Measurements from ENCODE around the gene SNRPB2. TPM values are rescaled to one million over a fixed set of nuclear protein-coding genes. Genes with fewer than 3 reads are reported as not detected.

SNRPB2 gene
- polyA plus RNA-seq (ENCODE audit: low read depth in 6 of 6): 10 to 100 TPM; 67.5 to 91.1 (median 84.3) TPM

DNA sequence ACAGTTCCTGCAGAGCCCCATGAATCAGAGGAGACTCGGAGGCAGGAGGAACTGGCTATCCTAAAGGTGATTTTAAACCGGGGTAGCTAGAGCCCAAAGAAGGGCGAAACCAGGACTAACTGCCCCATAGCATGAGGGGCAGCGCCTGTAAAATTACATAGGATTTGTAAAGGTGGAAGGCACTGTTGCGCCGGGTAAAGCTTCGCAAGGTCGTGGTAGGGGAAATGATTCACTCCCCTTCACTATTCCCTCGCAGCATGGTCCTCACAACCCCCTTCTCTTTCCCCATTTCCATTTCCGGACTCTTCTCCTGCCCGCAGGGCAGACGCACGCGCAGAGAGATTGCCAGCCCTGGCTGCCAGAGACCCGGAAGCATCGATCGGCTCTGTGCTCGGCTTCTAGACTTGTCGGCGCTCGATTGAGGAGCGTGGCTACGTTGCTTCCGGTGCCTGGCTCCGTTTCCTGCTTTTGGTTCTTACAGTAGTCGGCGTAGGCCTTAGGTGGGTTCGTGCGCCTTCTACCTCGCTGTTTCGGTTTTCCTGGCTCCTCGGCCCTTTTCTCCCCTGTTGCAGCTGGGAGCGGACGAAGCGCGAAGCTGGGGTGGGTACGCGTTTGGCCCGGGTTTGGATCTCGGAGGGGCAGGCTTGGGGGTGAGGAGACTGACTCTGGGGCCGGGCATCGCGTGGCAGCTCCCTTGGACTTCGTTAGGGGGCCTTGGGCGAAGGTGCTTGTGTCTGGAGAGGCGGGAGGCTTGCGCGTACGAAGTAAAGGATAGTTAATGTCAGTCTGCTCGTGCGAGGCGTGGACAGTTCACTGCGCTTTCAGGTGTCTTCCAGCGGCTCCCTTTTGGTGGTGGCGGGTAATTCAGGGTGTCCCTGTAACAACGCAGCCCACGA lies at the start of gene SNRPB2:
Gene SNRPB2, plus strand, starts transcription at position 462 of the 896 bp plus-strand sequence. CDS start 1,677 bp downstream, outside the sequence.
- DNase-seq: peak; percentile 86
- ATAC-seq (ENCODE audit: low read depth in 2 of 2): peak; percentile 92 to 95
- Mint-ChIP-seq H3K27ac (peak within 1 kb of the TSS; percentile 98 to 100 (median 100)), H3K9me3 (peaks cover 0 to 17% (median 8%) of the 10 kb centered on the region in 7 donors), H3K4me3 (peak within 1 kb of the TSS; percentile 95 to 100 (median 100)), H3K36me3 (peaks cover 13 to 19% of the 10 kb centered on the region in 2 donors), H3K27me3 (peaks cover 8 to 41% (median 25%) of the 10 kb centered on the region in 3 donors), H3K4me1 (peaks cover 17 to 36% (median 29%) of the 10 kb centered on the region in 3 donors)

DNA sequence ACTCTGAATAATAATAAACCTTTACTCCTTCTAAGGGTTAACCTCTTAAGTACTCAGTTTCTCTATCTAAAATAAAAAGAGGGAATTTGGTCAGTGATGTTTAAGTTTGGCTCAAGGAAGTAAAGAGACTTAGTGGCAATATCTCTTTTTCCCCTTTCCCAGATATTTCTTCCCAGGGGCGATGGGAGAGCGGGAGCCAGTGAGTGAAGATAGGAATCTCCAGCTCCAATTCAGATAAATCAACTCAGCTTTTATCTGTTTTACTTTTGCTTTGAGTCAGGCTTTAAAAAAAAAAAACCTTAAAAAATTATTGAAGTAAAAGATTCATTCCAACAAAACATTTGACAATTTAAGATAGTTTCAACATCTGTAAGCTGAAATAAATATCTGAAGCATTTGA lies 45.4 kb upstream of the SNRPB2 start:
- H3K9me3 Mint-ChIP-seq: no peaks in the 10 kb centered on the region
- DNase-seq (no peak), ATAC-seq (ENCODE audit: low read depth in 2 of 2) (no peak)
- H3K4me1 Mint-ChIP-seq: peaks cover 0 to 6% (median 4%) of the 10 kb centered on the region in 3 donors
- no peaks in the 10 kb centered on the region for H3K36me3 Mint-ChIP-seq
- no peak overlapping the region for H3K27ac Mint-ChIP-seq
- H3K4me3 Mint-ChIP-seq: no peak overlapping the region
- no peaks in the 10 kb centered on the region for H3K27me3 Mint-ChIP-seq

DNA sequence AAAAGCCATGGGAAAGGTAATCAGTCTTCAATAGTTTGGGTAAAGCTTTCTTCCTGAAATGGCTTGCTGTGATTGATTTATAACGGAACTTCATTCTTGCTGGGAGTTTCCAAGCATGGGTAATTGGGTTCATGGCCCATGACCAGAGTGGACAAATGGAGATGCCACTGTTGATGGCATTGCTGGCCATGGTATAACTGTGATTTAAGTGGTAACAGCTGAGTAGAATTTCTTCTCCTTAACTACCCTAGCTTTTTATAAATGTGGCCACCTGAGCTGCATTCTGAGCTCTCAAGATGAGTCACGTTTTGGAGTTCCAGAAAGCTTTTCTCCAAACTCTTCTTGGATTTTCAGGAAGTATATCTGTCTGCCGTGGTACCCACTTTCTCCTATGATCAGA lies 39.9 kb upstream of the SNRPB2 start:
- Mint-ChIP-seq H3K27ac (no peak overlapping the region), H3K9me3 (no peaks in the 10 kb centered on the region), H3K36me3 (no peaks in the 10 kb centered on the region), H3K4me1 (peaks cover 0 to 6% (median 4%) of the 10 kb centered on the region in 3 donors), H3K27me3 (peaks cover 0 to 14% (median 14%) of the 10 kb centered on the region in 3 donors), H3K4me3 (no peak overlapping the region)
- ATAC-seq (ENCODE audit: low read depth in 2 of 2) (no peak), DNase-seq (no peak)

DNA sequence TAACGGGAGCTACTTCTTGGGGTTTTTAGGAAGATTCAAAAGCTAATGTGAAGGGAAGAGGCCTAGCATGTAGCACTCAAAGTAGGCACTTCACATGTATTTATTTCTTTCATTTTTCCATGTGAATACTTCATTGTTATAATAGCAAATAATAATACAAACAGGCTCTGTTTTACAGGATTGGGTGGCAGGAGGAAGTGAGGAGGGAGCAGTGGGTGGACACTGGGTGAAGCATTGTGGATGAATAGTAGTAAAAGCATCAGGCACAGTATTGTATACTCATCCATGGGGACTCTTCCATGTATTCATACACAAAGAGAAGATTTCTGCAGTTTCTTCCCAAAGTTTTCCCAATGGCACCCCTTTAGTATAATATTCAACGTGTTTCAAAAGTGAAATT lies 38.4 kb upstream of the SNRPB2 start:
- ATAC-seq (ENCODE audit: low read depth in 2 of 2) (no peak), DNase-seq (no peak)
- no peaks in the 10 kb centered on the region for H3K9me3 Mint-ChIP-seq
- peaks cover 0 to 23% (median 14%) of the 10 kb centered on the region in 3 donors for H3K27me3 Mint-ChIP-seq
- H3K4me1 Mint-ChIP-seq: peaks cover 0 to 6% (median 4%) of the 10 kb centered on the region in 3 donors
- H3K4me3 Mint-ChIP-seq: no peak overlapping the region
- H3K36me3 Mint-ChIP-seq: no peaks in the 10 kb centered on the region
- H3K27ac Mint-ChIP-seq: no peak overlapping the region

DNA sequence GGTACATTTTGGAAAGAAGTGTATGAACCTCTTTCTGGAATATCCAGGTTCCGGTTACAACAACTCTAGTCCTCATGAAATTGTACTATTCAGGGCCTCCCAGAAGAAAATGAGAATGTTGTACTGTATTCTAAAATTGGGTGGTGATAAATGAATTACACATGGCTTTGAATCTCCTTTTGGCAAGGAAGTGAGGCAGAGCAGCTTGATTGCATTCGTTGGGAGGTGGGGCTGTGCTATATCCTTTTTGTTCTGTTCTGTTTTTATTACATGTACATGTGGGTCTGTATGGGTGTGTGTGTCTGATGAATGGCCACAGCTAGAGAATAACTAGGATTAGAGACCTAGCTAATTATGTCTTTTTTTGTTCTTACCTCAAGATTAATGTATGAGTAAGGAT lies 37.8 kb upstream of the SNRPB2 start:
- Mint-ChIP-seq H3K4me1 (peaks cover 0 to 6% (median 1%) of the 10 kb centered on the region in 3 donors), H3K9me3 (no peaks in the 10 kb centered on the region)

DNA sequence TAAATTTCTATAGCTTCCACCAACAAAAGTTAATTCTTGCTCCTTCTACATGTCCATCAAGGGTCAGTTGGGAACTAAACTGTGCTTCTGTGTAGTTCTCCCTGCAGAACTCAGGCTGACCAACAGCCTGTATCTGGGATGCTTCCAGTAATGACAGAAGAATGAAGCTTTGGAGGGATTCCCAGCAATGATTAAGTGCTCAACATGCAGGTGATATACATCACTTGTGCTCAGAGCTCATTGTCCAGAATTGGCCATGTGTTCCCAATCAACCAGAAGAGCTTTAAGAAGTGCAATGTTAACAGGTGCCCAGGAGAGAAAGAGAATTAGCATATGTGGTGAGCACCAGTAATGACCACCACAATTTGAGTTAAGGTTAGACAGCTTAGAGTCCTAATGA lies 37.4 kb upstream of the SNRPB2 start:
- H3K36me3 Mint-ChIP-seq: no peaks in the 10 kb centered on the region
- peaks cover 0 to 6% (median 0%) of the 10 kb centered on the region in 3 donors for H3K4me1 Mint-ChIP-seq
- H3K9me3 Mint-ChIP-seq: no peaks in the 10 kb centered on the region
- no peak overlapping the region for H3K27ac Mint-ChIP-seq
- ATAC-seq (ENCODE audit: low read depth in 2 of 2): no peak
- H3K4me3 Mint-ChIP-seq: no peak overlapping the region
- H3K27me3 Mint-ChIP-seq: peaks cover 7 to 25% (median 14%) of the 10 kb centered on the region in 3 donors
- no peak for DNase-seq

More for the DNA sequence above, 37.8 kb upstream of the SNRPB2 start:
- no peak for DNase-seq
- no peak for ATAC-seq (ENCODE audit: low read depth in 2 of 2)
- peaks cover 5 to 25% (median 14%) of the 10 kb centered on the region in 3 donors for H3K27me3 Mint-ChIP-seq
- no peaks in the 10 kb centered on the region for H3K36me3 Mint-ChIP-seq
- H3K4me3 Mint-ChIP-seq: no peak overlapping the region
- peak overlapping the region in 1 of 6 donors; percentile 16 for H3K27ac Mint-ChIP-seq

DNA sequence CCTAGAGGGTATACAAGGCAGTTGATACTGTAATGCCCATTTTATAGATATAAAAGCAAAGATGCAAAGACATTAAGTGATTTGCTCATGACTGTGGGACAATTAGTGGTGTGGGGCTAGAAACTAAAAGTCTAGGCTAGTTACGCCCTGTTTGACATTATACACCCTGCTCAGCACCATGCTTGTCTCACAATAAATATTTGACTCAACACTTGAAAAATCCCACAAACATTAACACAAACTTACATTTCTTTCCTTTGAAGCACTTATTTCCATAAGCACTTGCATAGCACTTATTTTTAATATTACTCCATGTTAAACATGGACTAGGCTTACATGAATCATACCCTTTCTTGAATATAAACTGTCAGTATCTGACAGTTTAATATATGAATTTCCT lies 36.5 kb upstream of the SNRPB2 start:
- Mint-ChIP-seq H3K27me3 (peaks cover 7 to 25% (median 19%) of the 10 kb centered on the region in 3 donors), H3K27ac (no peak overlapping the region), H3K9me3 (no peaks in the 10 kb centered on the region), H3K4me3 (no peak overlapping the region), H3K4me1 (peaks cover 0 to 2% (median 0%) of the 10 kb centered on the region in 3 donors), H3K36me3 (no peaks in the 10 kb centered on the region)
- DNase-seq (no peak), ATAC-seq (ENCODE audit: low read depth in 2 of 2) (no peak)

DNA sequence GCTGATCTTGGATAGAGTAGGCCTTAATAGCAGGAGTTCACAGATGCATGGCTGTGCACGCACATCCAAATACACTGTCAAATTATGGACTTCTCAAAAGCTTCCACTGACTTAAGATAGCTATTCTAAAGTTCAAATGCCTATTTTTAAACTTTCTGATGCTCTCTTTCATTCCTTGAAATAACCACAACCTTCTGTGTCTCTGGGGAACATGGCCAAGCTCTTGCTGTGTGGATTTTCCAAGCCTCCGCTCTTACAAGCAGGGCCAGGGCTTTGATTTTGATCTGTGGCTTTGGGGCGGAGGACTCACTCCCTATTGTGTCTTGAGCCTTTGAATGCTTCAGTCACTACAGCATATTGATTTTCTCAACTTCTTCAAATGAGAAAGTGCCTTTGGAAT lies 35.7 kb upstream of the SNRPB2 start:
- H3K36me3 Mint-ChIP-seq: no peaks in the 10 kb centered on the region
- no peak for ATAC-seq (ENCODE audit: low read depth in 2 of 2)
- H3K4me3 Mint-ChIP-seq: no peak overlapping the region
- peaks cover 7 to 25% (median 19%) of the 10 kb centered on the region in 3 donors for H3K27me3 Mint-ChIP-seq
- no peak for DNase-seq
- no peak overlapping the region for H3K27ac Mint-ChIP-seq
- H3K4me1 Mint-ChIP-seq: no peaks in the 10 kb centered on the region
- no peaks in the 10 kb centered on the region for H3K9me3 Mint-ChIP-seq

DNA sequence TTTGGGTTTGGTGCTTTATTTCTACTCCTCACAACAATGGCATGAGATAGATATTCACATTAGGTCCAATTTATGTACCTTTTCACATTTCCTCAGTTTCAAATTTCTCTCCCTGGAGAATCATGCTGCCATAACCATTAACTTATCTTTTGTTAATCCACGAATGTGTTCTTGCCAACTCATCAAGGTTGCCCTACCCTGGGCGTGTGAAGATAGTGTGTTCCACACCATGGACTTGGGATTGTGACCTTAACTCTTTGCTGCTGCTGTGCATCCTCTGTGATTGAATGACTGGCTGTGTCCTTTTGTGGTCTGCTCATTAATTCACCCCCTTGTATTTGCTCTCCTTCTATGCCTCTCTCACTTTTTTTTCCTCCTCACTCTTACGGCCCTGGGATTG lies 34.2 kb upstream of the SNRPB2 start:
- Mint-ChIP-seq H3K9me3 (no peaks in the 10 kb centered on the region), H3K4me3 (no peak overlapping the region), H3K4me1 (no peaks in the 10 kb centered on the region), H3K36me3 (no peaks in the 10 kb centered on the region), H3K27me3 (peaks cover 10 to 29% (median 21%) of the 10 kb centered on the region in 3 donors), H3K27ac (no peak overlapping the region)
- no peak for DNase-seq
- no peak for ATAC-seq (ENCODE audit: low read depth in 2 of 2)

DNA sequence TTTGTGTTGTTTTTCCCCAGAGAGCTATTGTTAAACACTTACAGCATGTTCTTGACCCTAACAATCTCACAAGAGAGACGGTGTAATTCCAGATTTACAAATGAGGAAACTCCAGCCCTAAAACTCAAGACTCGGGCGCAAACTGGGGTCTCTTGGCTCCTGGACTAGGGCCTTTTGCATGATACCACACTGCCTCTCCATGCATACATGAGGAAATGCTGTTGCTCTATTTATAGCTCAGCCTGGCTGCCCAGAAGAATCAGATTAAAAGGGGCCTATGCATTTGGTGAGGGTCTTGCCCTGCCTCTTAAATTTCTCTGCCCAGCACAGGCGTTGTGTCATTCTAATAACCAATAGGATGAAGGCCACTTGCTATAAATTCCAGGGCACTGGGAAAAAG lies 30.5 kb upstream of the SNRPB2 start:
- Mint-ChIP-seq H3K27ac (no peak overlapping the region), H3K9me3 (peaks cover 0 to 3% (median 0%) of the 10 kb centered on the region in 7 donors), H3K27me3 (peaks cover 15 to 26% (median 17%) of the 10 kb centered on the region in 3 donors), H3K4me1 (no peaks in the 10 kb centered on the region), H3K36me3 (no peaks in the 10 kb centered on the region), H3K4me3 (no peak overlapping the region)
- DNase-seq (no peak), ATAC-seq (ENCODE audit: low read depth in 2 of 2) (no peak)

DNA sequence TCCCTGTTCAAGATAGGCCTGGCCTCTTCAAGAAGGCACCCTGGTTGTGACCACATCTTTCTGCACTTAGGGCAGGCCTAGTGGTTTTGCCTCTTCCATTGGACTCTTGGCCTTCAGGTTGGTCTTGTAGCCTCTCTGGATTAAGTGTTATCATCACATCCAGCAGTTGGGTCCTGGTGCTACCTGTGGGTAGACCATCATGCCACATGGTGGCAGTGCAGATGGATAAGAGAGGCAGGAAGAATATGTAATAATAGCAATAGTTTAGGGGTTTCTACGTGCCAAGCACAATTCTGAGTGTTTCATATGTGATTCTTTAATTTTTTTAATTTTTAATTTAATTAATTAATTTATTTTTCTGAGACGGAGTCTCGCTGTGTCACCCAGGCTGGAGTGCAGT lies 28.5 kb upstream of the SNRPB2 start:
- Mint-ChIP-seq H3K27me3 (peaks cover 19 to 27% (median 24%) of the 10 kb centered on the region in 3 donors), H3K36me3 (peaks cover 0 to 12% of the 10 kb centered on the region in 2 donors), H3K4me3 (no peak overlapping the region), H3K4me1 (no peaks in the 10 kb centered on the region), H3K9me3 (peaks cover 6 to 17% (median 14%) of the 10 kb centered on the region in 7 donors), H3K27ac (no peak overlapping the region)
- DNase-seq (no peak), ATAC-seq (ENCODE audit: low read depth in 2 of 2) (no peak)

DNA sequence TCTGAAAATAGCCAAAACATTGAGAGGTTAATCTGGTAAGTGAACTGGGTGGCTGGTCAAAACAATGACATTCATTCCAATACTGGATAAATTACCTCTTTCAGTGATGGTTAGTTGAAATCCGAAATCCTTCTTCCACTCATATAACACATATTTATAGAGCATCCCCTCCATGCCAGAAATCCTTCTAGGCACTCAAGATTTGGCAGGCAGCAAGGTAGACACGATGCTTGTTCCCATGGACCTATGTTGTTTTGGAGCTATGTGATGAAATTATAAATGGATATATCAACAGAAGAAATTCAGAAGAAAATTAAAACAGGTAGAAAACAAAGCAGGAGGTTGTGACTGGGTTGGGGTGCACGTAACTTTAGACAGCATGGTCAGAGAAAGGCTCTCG lies 26.3 kb upstream of the SNRPB2 start:
- no peak for ATAC-seq (ENCODE audit: low read depth in 2 of 2)

DNA sequence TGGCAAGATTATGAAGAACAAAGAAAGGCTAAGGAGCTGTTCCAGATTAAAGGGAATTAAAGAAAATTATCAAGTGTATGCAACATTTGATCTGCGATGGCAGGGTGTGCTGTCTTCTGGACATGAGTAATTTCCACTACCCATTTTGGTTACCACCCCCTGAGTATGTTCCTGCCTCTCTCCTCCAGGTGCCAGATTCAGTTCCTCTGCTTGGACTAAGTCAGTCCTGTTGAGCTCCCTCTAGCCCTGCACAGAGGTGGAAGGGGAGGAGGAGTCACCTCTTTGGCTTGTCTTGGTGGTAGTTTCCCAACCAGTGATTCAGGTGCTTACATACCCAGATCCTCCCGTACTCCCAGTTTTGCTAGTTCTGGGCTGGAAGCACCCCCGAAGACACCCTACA lies 22.2 kb upstream of the SNRPB2 start:
- H3K4me1 Mint-ChIP-seq: peaks cover 0 to 5% (median 0%) of the 10 kb centered on the region in 3 donors
- no peak overlapping the region for H3K27ac Mint-ChIP-seq
- peaks cover 17 to 35% (median 26%) of the 10 kb centered on the region in 3 donors for H3K27me3 Mint-ChIP-seq
- peak overlapping the region in 1 of 8 donors; percentile 67 for H3K4me3 Mint-ChIP-seq
- H3K36me3 Mint-ChIP-seq: peaks cover 0 to 20% of the 10 kb centered on the region in 2 donors
- ATAC-seq (ENCODE audit: low read depth in 2 of 2) (no peak), DNase-seq (no peak)
- H3K9me3 Mint-ChIP-seq: peaks cover 12 to 30% (median 24%) of the 10 kb centered on the region in 7 donors

More for the DNA sequence above, 26.3 kb upstream of the SNRPB2 start:
- Mint-ChIP-seq H3K9me3 (peaks cover 12 to 30% (median 24%) of the 10 kb centered on the region in 7 donors), H3K36me3 (peaks cover 0 to 20% of the 10 kb centered on the region in 2 donors), H3K4me3 (no peak overlapping the region), H3K27me3 (peaks cover 22 to 43% (median 34%) of the 10 kb centered on the region in 3 donors), H3K27ac (no peak overlapping the region), H3K4me1 (no peaks in the 10 kb centered on the region)
- no peak for DNase-seq

DNA sequence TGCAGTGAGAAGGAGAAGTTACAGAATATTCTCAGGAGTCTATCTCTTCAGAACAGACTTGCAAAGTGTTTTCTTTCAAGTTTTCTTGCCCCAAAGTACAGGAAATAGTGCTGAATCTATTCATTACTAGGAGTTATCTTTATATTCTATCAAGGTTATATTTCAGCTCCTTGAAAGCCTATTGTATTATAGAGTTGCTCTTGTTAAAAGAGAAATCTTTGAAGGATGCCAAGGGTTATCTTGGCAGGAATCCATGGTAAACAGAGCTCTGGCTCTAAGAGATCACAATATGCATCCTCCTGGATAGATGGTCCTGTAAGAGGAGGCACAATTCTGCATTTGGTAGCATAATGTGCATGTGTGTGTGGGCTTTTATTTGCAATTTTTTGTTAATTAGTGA lies 21.2 kb upstream of the SNRPB2 start:
- H3K27ac Mint-ChIP-seq: peak overlapping the region in 2 of 6 donors; percentile 9 to 49
- peaks cover 0 to 5% (median 0%) of the 10 kb centered on the region in 3 donors for H3K4me1 Mint-ChIP-seq
- H3K27me3 Mint-ChIP-seq: peaks cover 19 to 35% (median 34%) of the 10 kb centered on the region in 3 donors
- ATAC-seq (ENCODE audit: low read depth in 2 of 2) (no peak), DNase-seq (no peak)
- H3K36me3 Mint-ChIP-seq: peaks cover 0 to 20% of the 10 kb centered on the region in 2 donors
- peaks cover 12 to 30% (median 24%) of the 10 kb centered on the region in 7 donors for H3K9me3 Mint-ChIP-seq
- H3K4me3 Mint-ChIP-seq: no peak overlapping the region
